Adipocyte (in vitro differentiated cells): ENCODE results near the gene NRXN3.
"Not testable (repeated sequence)": the region's sequence is repeated elsewhere in the genome, so short reads cannot be mapped to it uniquely, and the experiment has no call there.

Source experiments
- DNase-seq: peaks from one replicate; pipeline ENCODE4 v3.0.0-alpha.2; 2015; ENCODE audit warnings: low read depth
- H3K27me3 ChIP-seq: replicated peaks from 2 replicates; pipeline ENCODE4 v1.7.0; 2013; ENCODE audit warnings: mild to moderate bottlenecking, low read length, moderate library complexity; ENCODE audit not compliant: control insufficient read depth, insufficient read depth
- H3K36me3 ChIP-seq: 2 replicates; pipeline ENCODE4 v1.7.0; 2013; ENCODE audit warnings: low read length, mild to moderate bottlenecking, moderate library complexity; ENCODE audit not compliant: control insufficient read depth, insufficient read depth, severe bottlenecking
- H3K4me1 ChIP-seq: 2 replicates; pipeline ENCODE4 v1.7.0; 2013; ENCODE audit warnings: mild to moderate bottlenecking, low read length, moderate library complexity; ENCODE audit not compliant: control insufficient read depth, insufficient read depth
- H3K4me3 ChIP-seq: 2 replicates; pipeline ENCODE4 v1.7.0; 2013; ENCODE audit warnings: mild to moderate bottlenecking, low read length, moderate library complexity
- H3K9ac ChIP-seq: 2 replicates; pipeline ENCODE4 v1.7.0; 2013; ENCODE audit warnings: mild to moderate bottlenecking, low read length, moderate library complexity
- H3K9me3 ChIP-seq: 2 replicates; pipeline ENCODE4 v1.7.0; 2013; ENCODE audit warnings: mild to moderate bottlenecking, low read length, moderate library complexity; ENCODE audit not compliant: control insufficient read depth

NRXN3 gene

GRCh38 chr14:78412475-78412874, 242.3 kb downstream of the NRXN3 start:
- no peaks in the 10 kb centered on the region for H3K36me3 ChIP-seq
- H3K4me3 ChIP-seq: no peak overlapping the region
- no peak for DNase-seq

GRCh38 chr14:78414172-78414571, 244.0 kb downstream of the NRXN3 start:
- no peaks in the 10 kb centered on the region for H3K9me3 ChIP-seq
- H3K4me3 ChIP-seq: no peak overlapping the region
- H3K9ac ChIP-seq: no peak overlapping the region
- H3K27me3 ChIP-seq: no peaks in the 10 kb centered on the region
- no peaks in the 10 kb centered on the region for H3K36me3 ChIP-seq
- no peak for DNase-seq
- no peaks in the 10 kb centered on the region for H3K4me1 ChIP-seq

More at GRCh38 chr14:78412475-78412874, 242.3 kb downstream of the NRXN3 start:
- Histone ChIP-seq H3K9me3 (no peaks in the 10 kb centered on the region), H3K9ac (no peak overlapping the region), H3K27me3 (no peaks in the 10 kb centered on the region), H3K4me1 (no peaks in the 10 kb centered on the region)

GRCh38 chr14:78417532-78417931, 247.4 kb downstream of the NRXN3 start:
- Histone ChIP-seq H3K4me1 (no peaks in the 10 kb centered on the region), H3K9ac (no peak overlapping the region), H3K9me3 (no peaks in the 10 kb centered on the region), H3K4me3 (no peak overlapping the region), H3K36me3 (no peaks in the 10 kb centered on the region), H3K27me3 (no peaks in the 10 kb centered on the region)
- DNase-seq: no peak

GRCh38 chr14:78424311-78424710, 254.1 kb downstream of the NRXN3 start:
- H3K4me1 ChIP-seq: no peaks in the 10 kb centered on the region
- no peaks in the 10 kb centered on the region for H3K27me3 ChIP-seq
- no peaks in the 10 kb centered on the region for H3K36me3 ChIP-seq
- H3K9ac ChIP-seq: no peak overlapping the region
- H3K4me3 ChIP-seq: no peak overlapping the region
- DNase-seq: no peak
- no peaks in the 10 kb centered on the region for H3K9me3 ChIP-seq

- Histone ChIP-seq H3K4me3 (no peak overlapping the region), H3K9ac (no peak overlapping the region), H3K27me3 (no peaks in the 10 kb centered on the region), H3K4me1 (no peaks in the 10 kb centered on the region), H3K36me3 (no peaks in the 10 kb centered on the region), H3K9me3 (no peaks in the 10 kb centered on the region)
- no peak for DNase-seq
These were observed 255.2 kb downstream of the NRXN3 start for GRCh38 chr14:78425330-78425729.

- no peak for DNase-seq
- H3K4me1 ChIP-seq: no peaks in the 10 kb centered on the region
- H3K27me3 ChIP-seq: no peaks in the 10 kb centered on the region
- no peak overlapping the region for H3K4me3 ChIP-seq
- no peaks in the 10 kb centered on the region for H3K36me3 ChIP-seq
- no peak overlapping the region for H3K9ac ChIP-seq
- no peaks in the 10 kb centered on the region for H3K9me3 ChIP-seq
These were observed 255.6 kb downstream of the NRXN3 start for GRCh38 chr14:78425782-78426181.

GRCh38 chr14:78432046-78432445, 261.9 kb downstream of the NRXN3 start:
- H3K9me3 ChIP-seq: no peaks in the 10 kb centered on the region
- H3K9ac ChIP-seq: no peak overlapping the region
- H3K36me3 ChIP-seq: no peaks in the 10 kb centered on the region
- no peak overlapping the region for H3K4me3 ChIP-seq
- no peaks in the 10 kb centered on the region for H3K27me3 ChIP-seq
- no peaks in the 10 kb centered on the region for H3K4me1 ChIP-seq
- DNase-seq: no peak

GRCh38 chr14:78437448-78437847, 267.3 kb downstream of the NRXN3 start:
- not testable (repeated sequence) for H3K36me3 ChIP-seq, H3K4me1 ChIP-seq, H3K9ac ChIP-seq, H3K27me3 ChIP-seq, H3K9me3 ChIP-seq, DNase-seq, H3K4me3 ChIP-seq

GRCh38 chr14:78440356-78440894, 270.3 kb downstream of the NRXN3 start:
- Histone ChIP-seq H3K9ac (no peak overlapping the region), H3K36me3 (no peaks in the 10 kb centered on the region), H3K9me3 (no peaks in the 10 kb centered on the region), H3K4me1 (no peaks in the 10 kb centered on the region), H3K27me3 (peaks cover 3% of the 10 kb centered on the region), H3K4me3 (no peak overlapping the region)
- no peak for DNase-seq

- Histone ChIP-seq H3K4me3 (no peak overlapping the region), H3K4me1 (peaks cover 5% of the 10 kb centered on the region), H3K9me3 (no peaks in the 10 kb centered on the region), H3K9ac (no peak overlapping the region), H3K36me3 (no peaks in the 10 kb centered on the region), H3K27me3 (peaks cover 3% of the 10 kb centered on the region)
- no peak for DNase-seq
These were observed 273.7 kb downstream of the NRXN3 start for GRCh38 chr14:78443834-78444233.

GRCh38 chr14:78445275-78445674, 275.1 kb downstream of the NRXN3 start:
- no peak for DNase-seq
- peaks cover 5% of the 10 kb centered on the region for H3K4me1 ChIP-seq
- H3K27me3 ChIP-seq: peaks cover 3% of the 10 kb centered on the region
- H3K9me3 ChIP-seq: no peaks in the 10 kb centered on the region
- no peak overlapping the region for H3K9ac ChIP-seq
- H3K36me3 ChIP-seq: no peaks in the 10 kb centered on the region
- no peak overlapping the region for H3K4me3 ChIP-seq

- Histone ChIP-seq H3K9ac (no peak overlapping the region), H3K36me3 (no peaks in the 10 kb centered on the region), H3K27me3 (peaks cover 3% of the 10 kb centered on the region), H3K4me3 (no peak overlapping the region), H3K9me3 (no peaks in the 10 kb centered on the region), H3K4me1 (peaks cover 13% of the 10 kb centered on the region)
- no peak for DNase-seq
These were observed 276.6 kb downstream of the NRXN3 start for GRCh38 chr14:78446807-78447206.
